ENCODE results near the gene STRADA.

The STRADA gene, protein sequence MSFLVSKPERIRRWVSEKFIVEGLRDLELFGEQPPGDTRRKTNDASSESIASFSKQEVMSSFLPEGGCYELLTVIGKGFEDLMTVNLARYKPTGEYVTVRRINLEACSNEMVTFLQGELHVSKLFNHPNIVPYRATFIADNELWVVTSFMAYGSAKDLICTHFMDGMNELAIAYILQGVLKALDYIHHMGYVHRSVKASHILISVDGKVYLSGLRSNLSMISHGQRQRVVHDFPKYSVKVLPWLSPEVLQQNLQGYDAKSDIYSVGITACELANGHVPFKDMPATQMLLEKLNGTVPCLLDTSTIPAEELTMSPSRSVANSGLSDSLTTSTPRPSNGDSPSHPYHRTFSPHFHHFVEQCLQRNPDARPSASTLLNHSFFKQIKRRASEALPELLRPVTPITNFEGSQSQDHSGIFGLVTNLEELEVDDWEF

GRCh38 chr17:63741408-63742173, at the start of gene STRADA:
STRADA (minus strand) TSS chr17:63741799; CDS start chr17:63728369, 13,430 bp downstream.
- peak within 1 kb of the TSS; percentile 91 for H3K4me3 ChIP-seq (ENCODE audit: low read depth, low read length)
- in situ Hi-C loops (cut with HindIII; ENCODE audit: low sequenced_read_pairs), result no loop called here

GRCh38 chr17:63790057-63790456, 48.5 kb upstream of the STRADA start:
- H3K4me3 ChIP-seq (ENCODE audit: low read depth, low read length), result no peak overlapping the region
- TF ChIP-seq, protein P1, sequence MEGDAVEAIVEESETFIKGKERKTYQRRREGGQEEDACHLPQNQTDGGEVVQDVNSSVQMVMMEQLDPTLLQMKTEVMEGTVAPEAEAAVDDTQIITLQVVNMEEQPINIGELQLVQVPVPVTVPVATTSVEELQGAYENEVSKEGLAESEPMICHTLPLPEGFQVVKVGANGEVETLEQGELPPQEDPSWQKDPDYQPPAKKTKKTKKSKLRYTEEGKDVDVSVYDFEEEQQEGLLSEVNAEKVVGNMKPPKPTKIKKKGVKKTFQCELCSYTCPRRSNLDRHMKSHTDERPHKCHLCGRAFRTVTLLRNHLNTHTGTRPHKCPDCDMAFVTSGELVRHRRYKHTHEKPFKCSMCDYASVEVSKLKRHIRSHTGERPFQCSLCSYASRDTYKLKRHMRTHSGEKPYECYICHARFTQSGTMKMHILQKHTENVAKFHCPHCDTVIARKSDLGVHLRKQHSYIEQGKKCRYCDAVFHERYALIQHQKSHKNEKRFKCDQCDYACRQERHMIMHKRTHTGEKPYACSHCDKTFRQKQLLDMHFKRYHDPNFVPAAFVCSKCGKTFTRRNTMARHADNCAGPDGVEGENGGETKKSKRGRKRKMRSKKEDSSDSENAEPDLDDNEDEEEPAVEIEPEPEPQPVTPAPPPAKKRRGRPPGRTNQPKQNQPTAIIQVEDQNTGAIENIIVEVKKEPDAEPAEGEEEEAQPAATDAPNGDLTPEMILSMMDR (IDR thresholded peaks at IDR 0.05; ENCODE audit: low read depth, low read length), result no peak
- no peak for DNase-seq (ENCODE audit: low read depth, low spot score)
- in situ Hi-C loops (cut with HindIII; ENCODE audit: low sequenced_read_pairs), result no loop called here

More at GRCh38 chr17:63741408-63742173, at the start of gene STRADA:
- TF ChIP-seq, protein P1 (IDR thresholded peaks at IDR 0.05; ENCODE audit: low read depth, low read length), result no peak
- peak; percentile 98 for DNase-seq (ENCODE audit: low read depth, low spot score)

- no peak overlapping the region for H3K4me3 ChIP-seq (ENCODE audit: low read depth, low read length)
- in situ Hi-C loops (cut with HindIII; ENCODE audit: low sequenced_read_pairs), result no loop called here
- DNase-seq (ENCODE audit: low read depth, low spot score), result no peak
Measured at GRCh38 chr17:63786971-63787711, 45.5 kb upstream of the STRADA start.

DNA sequence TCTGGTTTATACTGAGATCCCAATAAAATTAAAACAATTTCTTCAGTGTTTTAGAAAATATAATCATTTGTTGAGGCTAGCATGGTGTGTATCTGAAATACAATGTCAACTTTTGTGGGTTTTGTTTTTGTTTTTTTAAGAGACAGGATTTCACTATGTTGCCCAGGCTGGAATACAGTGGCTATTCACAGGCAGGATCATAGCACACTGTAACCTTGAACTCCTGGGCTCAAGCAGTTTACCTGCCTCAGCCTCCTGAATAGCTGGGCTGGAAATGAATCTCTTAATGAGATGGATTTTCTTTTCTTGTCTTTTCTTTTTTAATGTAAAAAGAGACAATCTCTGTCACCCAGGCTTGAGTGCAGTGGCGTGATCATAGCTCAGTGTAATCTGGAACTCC, 44.5 kb upstream of the STRADA start:
- H3K4me3 ChIP-seq (ENCODE audit: low read depth, low read length), result no peak overlapping the region
- TF ChIP-seq, protein P1 (IDR thresholded peaks at IDR 0.05; ENCODE audit: low read depth, low read length), result no peak
- in situ Hi-C loops (cut with HindIII; ENCODE audit: low sequenced_read_pairs), result no loop called here
- DNase-seq (ENCODE audit: low read depth, low spot score), result no peak

More at GRCh38 chr17:63786971-63787711, 45.5 kb upstream of the STRADA start:
- TF ChIP-seq, protein P1 (IDR thresholded peaks at IDR 0.05; ENCODE audit: low read depth, low read length), result no peak

- in situ Hi-C loops (cut with HindIII; ENCODE audit: low sequenced_read_pairs), result no loop called here
- DNase-seq (ENCODE audit: low read depth, low spot score), result peak; percentile 59
- TF ChIP-seq, protein P1 (IDR thresholded peaks at IDR 0.05; ENCODE audit: low read depth, low read length), result no peak
- no peak overlapping the region for H3K4me3 ChIP-seq (ENCODE audit: low read depth, low read length)
Measured at GRCh38 chr17:63785556-63785955, 44.0 kb upstream of the STRADA start.

DNA sequence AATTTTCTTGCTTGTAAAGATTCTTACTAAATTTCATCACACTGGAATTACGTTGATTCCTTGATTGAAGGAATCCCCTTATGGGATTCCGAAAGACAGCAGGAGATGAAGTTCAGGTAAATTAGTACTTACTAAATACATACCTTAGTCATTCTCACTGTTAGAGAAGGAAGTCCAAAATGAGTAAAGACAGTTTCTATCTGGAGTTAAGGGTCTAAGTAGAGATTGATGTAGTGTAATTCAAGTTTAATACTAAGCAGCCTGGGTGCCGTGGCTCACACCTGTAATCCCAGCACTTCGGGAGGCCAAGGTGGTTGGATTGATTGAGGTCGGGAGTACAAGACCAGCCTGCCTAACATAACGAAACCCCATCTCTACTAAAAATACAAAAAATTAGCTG, 41.9 kb upstream of the STRADA start:
- DNase-seq (ENCODE audit: low read depth, low spot score), result no peak
- in situ Hi-C loops (cut with HindIII; ENCODE audit: low sequenced_read_pairs), result no loop called here

More for the DNA sequence above, 41.9 kb upstream of the STRADA start:
- H3K4me3 ChIP-seq (ENCODE audit: low read depth, low read length), result no peak overlapping the region
- TF ChIP-seq, protein P1 (IDR thresholded peaks at IDR 0.05; ENCODE audit: low read depth, low read length), result no peak

Data from astrocyte of the spinal cord (primary cell).